K562 (cell line): Measurements from ENCODE around the gene FOXO3. TPM values are rescaled to one million over a fixed set of nuclear protein-coding genes. Genes with fewer than 3 reads are reported as not detected.

Experiments
- ASH1L ChIP-seq: fragments of 450-650 bp; IDR thresholded peaks from 2 replicates; pipeline ENCODE4 v1.6.1; 2018; ENCODE audit warnings: borderline replicate concordance, mild to moderate bottlenecking, low read depth; ENCODE audit not compliant: partially characterized antibody
- ATF1 ChIP-seq, 2 experiments: fragments of 450-650 bp in 1 of 2; IDR thresholded peaks; 2 replicates each; pipeline ENCODE4 v1.6.1; 2016; ENCODE audit warnings: missing compliant biosample characterization in 1 of 2, missing genetic modification characterization in 1 of 2
- C11orf30 ChIP-seq: fragments of 450-650 bp; IDR thresholded peaks from 2 replicates; pipeline ENCODE4 v1.6.1; 2016; ENCODE audit warnings: low read depth, mild to moderate bottlenecking
- CAMTA2 ChIP-seq: fragments of 250-450 bp; sonication (Bioruptor Pico); conservative IDR thresholded peaks from 2 replicates; pipeline ENCODE4 v1.5.1; 2022
- CBX8 ChIP-seq: fragments of 200-600 bp; sonication (generic); IDR thresholded peaks from 2 replicates; pipeline ENCODE4 v1.6.1; 2012; ENCODE audit warnings: borderline replicate concordance, mixed run types, low read depth, mild to moderate bottlenecking, moderate library complexity, mixed read lengths, low read length, control low read depth, inconsistent platforms; ENCODE audit not compliant: poor library complexity, severe bottlenecking; ENCODE audit errors: extremely low read depth
- KDM1A ChIP-seq, 2 experiments: fragments of 450-650 bp; IDR thresholded peaks; 2 replicates each; pipeline ENCODE4 v1.6.1; 2016; ENCODE audit warnings: mild to moderate bottlenecking in 2 of 2
- KLF1 ChIP-seq: fragments of 450-650 bp; IDR thresholded peaks from 2 replicates; pipeline ENCODE4 v1.6.1; 2016; ENCODE audit warnings: missing genetic modification characterization, missing compliant biosample characterization
- MCM5 ChIP-seq: fragments of 450-650 bp; IDR thresholded peaks from 2 replicates; pipeline ENCODE4 v1.6.1; 2016; ENCODE audit warnings: low read depth
- MYNN ChIP-seq, 2 experiments: sonication (generic); formaldehyde crosslinking in 1 of 2; IDR thresholded peaks; 2 replicates each; pipeline versions ENCODE4 v1.5.0 to v1.6.1; 2016 to 2020; ENCODE audit warnings: antibody characterized with exemption in 1 of 2, missing genetic modification reagents in 1 of 2
- NBN ChIP-seq: fragments of 450-650 bp; IDR thresholded peaks from 2 replicates; pipeline ENCODE4 v1.6.1; 2016; ENCODE audit warnings: low read depth, mild to moderate bottlenecking
- POLR2AphosphoS2 ChIP-seq: IDR thresholded peaks from 2 replicates; pipeline ENCODE4 v1.6.1; 2012; ENCODE audit warnings: low read length, improper control_type of control experiment
- POLR2B ChIP-seq: fragments of 450-650 bp; IDR thresholded peaks from 2 replicates; pipeline ENCODE4 v1.6.1; 2018; ENCODE audit warnings: low read depth; ENCODE audit not compliant: partially characterized antibody
- PRMT5 ChIP-seq: sonication (generic); formaldehyde crosslinking; IDR thresholded peaks from 2 replicates; pipeline ENCODE4 v1.5.0; 2020; ENCODE audit warnings: missing genetic modification reagents
- PTBP1 ChIP-seq: fragments of 200-400 bp; formaldehyde crosslinking; IDR thresholded peaks from 2 replicates; pipeline ENCODE4 v1.6.1; 2017; ENCODE audit warnings: low read depth, low read length
- PYGO2 ChIP-seq: fragments of 450-650 bp; IDR thresholded peaks from 2 replicates; pipeline ENCODE4 v1.6.1; 2016; ENCODE audit warnings: mild to moderate bottlenecking, missing genetic modification characterization, moderate library complexity, missing compliant biosample characterization
- SMARCA5 ChIP-seq: fragments of 450-650 bp; IDR thresholded peaks from 2 replicates; pipeline ENCODE4 v1.6.1; 2016
- SRSF3 ChIP-seq: fragments of 200-400 bp; formaldehyde crosslinking; IDR thresholded peaks from 2 replicates; pipeline ENCODE4 v1.6.1; 2016; ENCODE audit warnings: mild to moderate bottlenecking, low read length, moderate library complexity; ENCODE audit not compliant: insufficient read depth
- TAF15 ChIP-seq: fragments of 200-400 bp; formaldehyde crosslinking; IDR thresholded peaks from 2 replicates; pipeline ENCODE4 v1.6.1; 2017; ENCODE audit warnings: mild to moderate bottlenecking, low read depth, low read length, moderate library complexity
- ZFPM2 ChIP-seq: fragments of 250-450 bp; sonication (Bioruptor Pico); IDR thresholded peaks from 2 replicates; pipeline ENCODE4 v1.5.1; 2022; ENCODE audit warnings: mild to moderate bottlenecking
- polyA plus RNA-seq, 8 experiments: library from polyadenylated mRNA; depleted of rRNA in 4 of 8; stranded (reverse) in 5 of 8; unstranded in 3 of 8; fragments of >200 nt; fragmentation: Nextera tagmentation in 2 of 8; fragmentation: Illumina TruSeq in 1 of 8; extraction: Ambion mirVana in 2 of 8; extraction: Trizol in 1 of 8; gene quantifications; 2 replicates each; pipeline versions ENCODE4 v1.2.1 to v1.2.3, GENCODE V29; 2011 to 2014; ENCODE audit warnings: inconsistent platforms in 1 of 8, missing spikeins in 1 of 8
- total RNA-seq, 7 experiments: library from RNA; depleted of rRNA in 6 of 7; stranded (reverse); fragments of >200 nt in 6 of 7; fragmentation: Illumina TruSeq in 2 of 7; extraction: Trizol in 2 of 7; gene quantifications; 2 replicates each; pipeline versions ENCODE4 v1.2.1 to v1.2.3, GENCODE V29; 2011 to 2021; ENCODE audit warnings: low replicate concordance in 1 of 7
- TF ChIP-seq, protein P1 (sequence below): fragments of 250-450 bp; sonication (Bioruptor Pico); IDR thresholded peaks from 2 replicates; pipeline ENCODE4 v1.8.0; 2021; ENCODE audit warnings: moderate library complexity, mild to moderate bottlenecking, inconsistent platforms

The FOXO3 gene
- total and polyA plus RNA-seq, 9 of the 15 experiments (the other 6 are each of a cell fraction or from before 2014, with no cell fraction given), result 3.0 to 14.6 (median 6.0) TPM

GRCh38 chr6:108684771-108685329 is 124.1 kb downstream of the FOXO3 start (continued):
- TF ChIP-seq KLF1 (tag) (no peak), TAF15 (no peak), ASH1L (no peak), CAMTA2 (CRISPR knock-in tag) (no peak), SRSF3 (no peak), ATF1 (CRISPR knock-in tag; IDR thresholded peaks at IDR 0.05) (no peak), ATF1 (tag; IDR thresholded peaks at IDR 0.05) (peak; percentile 35; the same call in 1 of the 2 replicates), C11orf30 (no peak), MCM5 (no peak), POLR2B (no peak), PRMT5 (CRISPR knock-in tag) (no peak), POLR2AphosphoS2 (no peak), CBX8 (no peak), KDM1A (IDR thresholded peaks at IDR 0.05) (0 out of 4 replicates have a peak, but pooled peaks of 1 of the 2 experiments have one; percentile 11), NBN (peak; percentile 43; the same call in 1 of the 2 replicates), PYGO2 (tag) (no peak), PTBP1 (no peak), SMARCA5 (no peak), MYNN (IDR thresholded peaks at IDR 0.05) (no peak), MYNN (CRISPR knock-in tag; IDR thresholded peaks at IDR 0.05) (no peak), ZFPM2 (no peak)
- TF ChIP-seq, protein P1, sequence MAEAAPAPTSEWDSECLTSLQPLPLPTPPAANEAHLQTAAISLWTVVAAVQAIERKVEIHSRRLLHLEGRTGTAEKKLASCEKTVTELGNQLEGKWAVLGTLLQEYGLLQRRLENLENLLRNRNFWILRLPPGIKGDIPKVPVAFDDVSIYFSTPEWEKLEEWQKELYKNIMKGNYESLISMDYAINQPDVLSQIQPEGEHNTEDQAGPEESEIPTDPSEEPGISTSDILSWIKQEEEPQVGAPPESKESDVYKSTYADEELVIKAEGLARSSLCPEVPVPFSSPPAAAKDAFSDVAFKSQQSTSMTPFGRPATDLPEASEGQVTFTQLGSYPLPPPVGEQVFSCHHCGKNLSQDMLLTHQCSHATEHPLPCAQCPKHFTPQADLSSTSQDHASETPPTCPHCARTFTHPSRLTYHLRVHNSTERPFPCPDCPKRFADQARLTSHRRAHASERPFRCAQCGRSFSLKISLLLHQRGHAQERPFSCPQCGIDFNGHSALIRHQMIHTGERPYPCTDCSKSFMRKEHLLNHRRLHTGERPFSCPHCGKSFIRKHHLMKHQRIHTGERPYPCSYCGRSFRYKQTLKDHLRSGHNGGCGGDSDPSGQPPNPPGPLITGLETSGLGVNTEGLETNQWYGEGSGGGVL (CRISPR knock-in tag), result no peak
